Activated CD8-positive, alpha-beta T cell treated with anti-CD3 and anti-CD28 coated beads, Interleukin-2, amount 10 ng/mL, durations not matched to agents 7 days and 5 days (primary cell): Measurements from ENCODE around the gene SNHG17. TPM values are rescaled to one million over a fixed set of nuclear protein-coding genes. Genes with fewer than 3 reads are reported as not detected.
"Not testable (repeated sequence)": the region's sequence is repeated elsewhere in the genome, so short reads cannot be mapped to it uniquely, and the experiment has no call there.

Experiments used
- ATAC-seq: fragments of 150-1000 bp; cut with Tn5 transposase; one replicate; pipeline ENCODE4 v1.10.0; 2021; ENCODE audit warnings: moderate library complexity
- CTCF ChIA-PET: fragments of 350-600 bp; sonication (Branson Sonifier 250); formaldehyde crosslinking; loops from one replicate; lab custom pipeline; 2021; ENCODE audit warnings: antibody characterized with exemption; lab: Charles Lee
- POLR2A ChIA-PET: fragments of 350-600 bp; sonication (Branson Sonifier 250); formaldehyde crosslinking; loops from one replicate; lab custom pipeline; 2021; ENCODE audit warnings: antibody characterized with exemption; lab: Charles Lee
- DNase-seq: peaks from one replicate; pipeline ENCODE4 v3.0.0-alpha.2; 2020
- H3K27ac Mint-ChIP-seq: one replicate; pipeline ENCODE4 v1.8.0; 2021; ENCODE audit warnings: mild to moderate bottlenecking, mixed read lengths
- H3K27me3 Mint-ChIP-seq: one replicate; pipeline ENCODE4 v1.8.0; 2021; ENCODE audit warnings: low read depth, mixed read lengths
- H3K36me3 Mint-ChIP-seq: one replicate; pipeline ENCODE4 v1.8.0; 2021; ENCODE audit warnings: low read depth, mixed read lengths
- H3K4me1 Mint-ChIP-seq: one replicate; pipeline ENCODE4 v1.8.0; 2021; ENCODE audit warnings: low read depth, mixed read lengths
- H3K4me3 Mint-ChIP-seq: one replicate; pipeline ENCODE4 v1.8.0; 2021; ENCODE audit warnings: mild to moderate bottlenecking, mixed read lengths
- H3K9me3 Mint-ChIP-seq: one replicate; pipeline ENCODE4 v1.8.0; 2022; ENCODE audit warnings: mixed read lengths; ENCODE audit not compliant: insufficient read depth
- total RNA-seq, 2 experiments: library from RNA; stranded (reverse); gene quantifications; one replicate each; pipeline ENCODE4 v1.2.3, GENCODE V29; 2021

Gene SNHG17
- total RNA-seq, 2 experiments from 2014 or later, result 69.6 to 77.8 TPM

DNA sequence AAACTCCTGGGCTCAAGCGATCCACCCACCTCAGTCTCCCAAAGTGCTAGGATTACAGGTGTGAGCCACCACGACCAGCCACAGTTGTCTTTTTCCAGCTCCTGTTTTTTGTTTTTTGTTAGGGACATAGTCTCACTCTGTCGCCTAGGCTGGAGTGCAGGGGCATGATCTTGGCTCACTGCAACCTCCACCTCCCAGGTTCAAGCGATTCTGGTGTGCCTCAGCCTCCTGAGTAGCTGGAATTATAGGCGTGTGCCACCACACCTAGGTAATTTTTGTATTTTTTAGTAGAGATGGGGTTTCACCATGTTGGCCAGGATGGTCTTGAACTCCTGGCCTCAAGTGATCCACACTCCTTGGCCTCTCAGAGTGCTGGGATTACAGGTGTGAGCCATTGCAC lies 2.3 kb downstream of the SNHG17 start:
- H3K4me1 Mint-ChIP-seq, result peaks cover 50% of the 10 kb centered on the region
- H3K4me3 Mint-ChIP-seq, result peak overlapping the region; percentile 95
- DNase-seq, H3K9me3 Mint-ChIP-seq, ATAC-seq, H3K27me3 Mint-ChIP-seq: not testable (repeated sequence)
- ChIA-PET CTCF (interaction anchor here (1.2 to 5.8 kb wide), 3 partner anchors 15 to 40 kb away, joined by 5 to 121 read pairs (median 31); partner anchors contain the start of gene RALGAPB), POLR2A (interaction anchor here (0.6 to 4.3 kb wide), 3 partner anchors 13 to 530 kb away, joined by 3 to 143 read pairs (median 3); no protein-coding TSS in a partner anchor)
- H3K36me3 Mint-ChIP-seq, result peaks cover 65% of the 10 kb centered on the region
- peak overlapping the region; percentile 96 for H3K27ac Mint-ChIP-seq

DNA sequence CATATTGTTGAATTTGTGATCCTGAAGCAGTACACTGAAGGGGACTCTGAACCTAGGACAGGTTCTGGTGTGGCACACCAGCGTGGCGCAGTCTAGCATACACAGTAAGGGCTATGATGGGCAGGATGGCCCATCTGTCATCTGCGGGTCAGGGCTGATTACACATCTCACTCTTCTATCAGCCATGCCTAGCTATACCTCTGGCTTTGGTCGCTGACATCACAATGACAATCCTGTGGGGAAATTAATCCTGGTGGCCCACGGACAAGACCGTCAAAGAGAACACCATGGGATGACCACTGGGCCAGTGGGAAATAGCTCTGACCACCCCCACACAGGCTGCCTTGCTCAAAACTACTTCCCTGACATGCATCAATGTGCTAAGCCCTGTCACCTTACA lies 2.8 kb downstream of the SNHG17 start:
- ATAC-seq (no peak), DNase-seq (no peak)
- peak overlapping the region; percentile 95 for H3K4me3 Mint-ChIP-seq
- peaks cover 55% of the 10 kb centered on the region for H3K4me1 Mint-ChIP-seq
- POLR2A ChIA-PET, result interaction anchor here (0.6 to 4.3 kb wide), 2 partner anchors 14 to 72 kb away, joined by 3 to 143 read pairs; no protein-coding TSS in a partner anchor
- no peaks in the 10 kb centered on the region for H3K9me3 Mint-ChIP-seq
- peaks cover 71% of the 10 kb centered on the region for H3K36me3 Mint-ChIP-seq
- H3K27ac Mint-ChIP-seq, result no peak overlapping the region
- no peaks in the 10 kb centered on the region for H3K27me3 Mint-ChIP-seq
- CTCF ChIA-PET, result interaction anchor here (0.6 to 5.8 kb wide), 4 partner anchors 15 to 110 kb away, joined by 3 to 121 read pairs (median 18); partner anchors contain the start of gene RALGAPB

DNA sequence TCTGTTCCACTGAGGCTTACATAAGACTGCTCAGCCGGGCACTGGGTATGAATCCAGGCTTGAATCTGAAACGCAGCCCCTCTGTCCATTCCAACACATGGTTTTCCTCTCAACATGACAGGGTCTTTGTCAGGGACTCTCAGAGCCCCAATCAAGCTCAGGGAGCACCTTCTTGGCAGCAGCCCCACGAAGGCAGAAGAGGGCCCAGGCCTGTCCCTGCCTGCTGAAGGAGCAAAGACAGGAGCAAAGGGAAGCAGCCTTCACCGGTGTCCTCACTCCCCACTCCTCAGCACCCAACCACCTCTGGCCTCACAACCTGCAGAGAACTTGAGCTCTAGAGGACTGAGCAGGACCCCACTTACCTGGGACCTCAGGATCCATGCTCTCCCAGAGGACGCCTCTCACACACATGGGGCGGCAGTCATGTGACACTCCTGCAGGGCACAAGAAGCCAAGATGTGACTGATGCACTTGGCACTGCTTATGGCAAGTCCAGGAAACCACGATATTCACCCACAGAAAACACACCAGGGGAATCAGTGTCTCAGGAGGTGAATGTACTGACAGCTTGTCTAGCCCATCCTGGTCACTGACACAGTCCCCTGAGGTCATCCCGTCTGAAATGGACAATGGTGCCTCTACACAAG lies 4.3 kb downstream of the SNHG17 start:
- ATAC-seq (no peak), DNase-seq (no peak)
- CTCF ChIA-PET, result interaction anchor here (5.8 kb wide), 1 partner anchor 17 kb away, joined by 121 read pairs; no protein-coding TSS in a partner anchor
- Mint-ChIP-seq H3K9me3 (no peaks in the 10 kb centered on the region), H3K27ac (peak overlapping the region; percentile 6), H3K4me3 (no peak overlapping the region), H3K27me3 (no peaks in the 10 kb centered on the region), H3K36me3 (peaks cover 85% of the 10 kb centered on the region), H3K4me1 (peaks cover 60% of the 10 kb centered on the region)
- POLR2A ChIA-PET, result no interaction called here

GRCh38 chr20:38429301-38429700 lies 5.8 kb downstream of the SNHG17 start:
- DNase-seq, result no peak
- H3K4me1 Mint-ChIP-seq, result peaks cover 57% of the 10 kb centered on the region
- CTCF ChIA-PET, result no interaction called here
- no peaks in the 10 kb centered on the region for H3K9me3 Mint-ChIP-seq
- H3K4me3 Mint-ChIP-seq, result no peak overlapping the region
- no peaks in the 10 kb centered on the region for H3K27me3 Mint-ChIP-seq
- no peak overlapping the region for H3K27ac Mint-ChIP-seq
- ATAC-seq, result no peak
- POLR2A ChIA-PET, result no interaction called here
- H3K36me3 Mint-ChIP-seq, result peaks cover 87% of the 10 kb centered on the region

- peaks cover 52% of the 10 kb centered on the region for H3K4me1 Mint-ChIP-seq
- DNase-seq, result no peak
- H3K4me3 Mint-ChIP-seq, result no peak overlapping the region
- POLR2A ChIA-PET, result no interaction called here
- no peaks in the 10 kb centered on the region for H3K9me3 Mint-ChIP-seq
- ATAC-seq, result no peak
- CTCF ChIA-PET, result no interaction called here
- no peak overlapping the region for H3K27ac Mint-ChIP-seq
- peaks cover 84% of the 10 kb centered on the region for H3K36me3 Mint-ChIP-seq
- no peaks in the 10 kb centered on the region for H3K27me3 Mint-ChIP-seq
Observed at GRCh38 chr20:38428800-38429199, 6.3 kb downstream of the SNHG17 start.

- peaks cover 78% of the 10 kb centered on the region for H3K36me3 Mint-ChIP-seq
Observed at GRCh38 chr20:38427655-38428023, 7.5 kb downstream of the SNHG17 start.

GRCh38 chr20:38426006-38426897 lies 8.9 kb downstream of the SNHG17 start:
- H3K36me3 Mint-ChIP-seq, result peaks cover 77% of the 10 kb centered on the region
- ATAC-seq, result no peak
- H3K4me3 Mint-ChIP-seq, result no peak overlapping the region
- H3K4me1 Mint-ChIP-seq, result peaks cover 29% of the 10 kb centered on the region
- H3K27me3 Mint-ChIP-seq, result no peaks in the 10 kb centered on the region
- H3K27ac Mint-ChIP-seq, result peak overlapping the region; percentile 14
- ChIA-PET POLR2A (interaction anchor here (1.0 to 2.3 kb wide), 2 partner anchors 8 to 9 kb away, joined by 4 to 7 read pairs; partner anchors contain the start of gene SNHG17), CTCF (interaction anchor here (2.2 to 2.7 kb wide), 2 partner anchors 9 to 20 kb away, joined by 9 to 10 read pairs; partner anchors contain the start of gene SNHG17)
- no peak for DNase-seq
- no peaks in the 10 kb centered on the region for H3K9me3 Mint-ChIP-seq

More at GRCh38 chr20:38427655-38428023, 7.5 kb downstream of the SNHG17 start:
- CTCF ChIA-PET, result no interaction called here
- no peak overlapping the region for H3K27ac Mint-ChIP-seq
- no peaks in the 10 kb centered on the region for H3K27me3 Mint-ChIP-seq
- ATAC-seq (no peak), DNase-seq (no peak)
- no peak overlapping the region for H3K4me3 Mint-ChIP-seq
- POLR2A ChIA-PET, result no interaction called here
- no peaks in the 10 kb centered on the region for H3K9me3 Mint-ChIP-seq
- H3K4me1 Mint-ChIP-seq, result peaks cover 40% of the 10 kb centered on the region

- Mint-ChIP-seq H3K9me3 (no peaks in the 10 kb centered on the region), H3K27ac (peak overlapping the region; percentile 34), H3K27me3 (no peaks in the 10 kb centered on the region), H3K36me3 (peaks cover 80% of the 10 kb centered on the region), H3K4me1 (peaks cover 17% of the 10 kb centered on the region), H3K4me3 (no peak overlapping the region)
- DNase-seq, result no peak
- ChIA-PET POLR2A (interaction anchor here (1.0 to 2.3 kb wide), 2 partner anchors 10 to 22 kb away, joined by 4 to 7 read pairs; no protein-coding TSS in a partner anchor), CTCF (interaction anchor here (2.2 to 2.7 kb wide), 2 partner anchors 10 to 22 kb away, joined by 9 to 10 read pairs; partner anchors contain the start of gene SNHG17)
- ATAC-seq, result no peak
Observed at GRCh38 chr20:38424401-38424800, 10.7 kb downstream of the SNHG17 start.

- no peaks in the 10 kb centered on the region for H3K27me3 Mint-ChIP-seq
- no peak overlapping the region for H3K27ac Mint-ChIP-seq
- POLR2A ChIA-PET, result interaction anchor here (0.7 kb wide), 1 partner anchor 437 kb away, joined by 3 read pairs; no protein-coding TSS in a partner anchor
- DNase-seq (no peak), ATAC-seq (no peak)
- H3K36me3 Mint-ChIP-seq, result peaks cover 78% of the 10 kb centered on the region
- H3K4me1 Mint-ChIP-seq, result peaks cover 12% of the 10 kb centered on the region
- CTCF ChIA-PET, result interaction anchor here (0.7 to 2.7 kb wide), 2 partner anchors 11 to 22 kb away, joined by 3 to 9 read pairs; no protein-coding TSS in a partner anchor
- H3K9me3 Mint-ChIP-seq, result no peaks in the 10 kb centered on the region
- no peak overlapping the region for H3K4me3 Mint-ChIP-seq
Observed at GRCh38 chr20:38423541-38423940, 11.6 kb downstream of the SNHG17 start.

GRCh38 chr20:38421915-38422314 lies 13.2 kb downstream of the SNHG17 start:
- ChIA-PET CTCF (no interaction called here), POLR2A (no interaction called here)
- peaks cover 3% of the 10 kb centered on the region for H3K4me1 Mint-ChIP-seq
- no peak overlapping the region for H3K27ac Mint-ChIP-seq
- no peak for DNase-seq
- no peak for ATAC-seq
- H3K36me3 Mint-ChIP-seq, result peaks cover 72% of the 10 kb centered on the region
- no peaks in the 10 kb centered on the region for H3K9me3 Mint-ChIP-seq
- H3K4me3 Mint-ChIP-seq, result no peak overlapping the region
- H3K27me3 Mint-ChIP-seq, result no peaks in the 10 kb centered on the region

DNA sequence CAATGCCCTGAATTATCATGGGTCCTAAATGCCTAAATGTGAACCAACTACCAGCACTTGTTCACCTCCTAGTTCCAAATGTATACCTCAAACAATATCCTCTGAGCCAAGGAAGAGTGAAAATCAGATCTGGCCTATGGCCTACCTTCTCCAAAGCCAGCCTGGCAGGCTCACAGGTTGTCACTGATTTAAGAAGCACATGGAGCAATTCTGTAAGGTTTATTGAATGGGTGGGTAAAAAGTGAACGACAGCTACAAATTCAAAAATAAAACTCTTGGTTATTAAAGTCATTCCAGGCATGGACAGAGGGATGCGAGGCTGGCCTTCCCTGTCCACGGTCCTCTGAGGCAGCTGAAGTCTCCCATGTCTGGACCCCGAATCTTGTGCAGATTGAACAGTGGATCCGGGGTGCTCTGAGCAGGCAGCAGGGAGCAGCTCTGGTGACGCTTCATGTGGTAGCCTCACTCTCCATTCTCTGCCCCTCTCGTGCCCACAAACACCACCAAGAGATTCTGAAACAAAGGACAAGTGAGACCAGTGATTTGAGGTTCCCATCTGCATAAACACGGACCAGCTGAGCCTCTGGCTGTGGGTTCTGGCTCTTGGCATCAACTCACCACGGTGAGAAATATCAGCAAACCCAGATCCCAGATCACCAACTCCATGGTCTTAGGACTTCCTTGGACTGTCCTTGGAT lies 14.6 kb downstream of the SNHG17 start:
- CTCF ChIA-PET, result interaction anchor here (0.8 to 1.3 kb wide), 3 partner anchors 8 to 64 kb away, joined by 3 to 4 read pairs (median 3); partner anchors contain the start of gene SNHG17
- Mint-ChIP-seq H3K4me1 (peaks cover 2% of the 10 kb centered on the region), H3K4me3 (no peak overlapping the region), H3K36me3 (peaks cover 73% of the 10 kb centered on the region), H3K27ac (no peak overlapping the region), H3K27me3 (no peaks in the 10 kb centered on the region), H3K9me3 (no peaks in the 10 kb centered on the region)
- POLR2A ChIA-PET, result interaction anchor here (0.6 kb wide), 1 partner anchor 432 kb away, joined by 3 read pairs; no protein-coding TSS in a partner anchor
- DNase-seq (no peak), ATAC-seq (no peak)
